CD4-positive, alpha-beta T cell treated with Interleukin-6 for 4 hours (primary cell): Measurements from ENCODE around the gene DTX4.

ENCODE experiments used
- DNase-seq: peaks from one replicate; pipeline ENCODE4 v3.0.0-alpha.2; 2020; ENCODE audit warnings: mixed read lengths

DTX4 gene

GRCh38 chr11:59173080-59173963 is 1.4 kb downstream of the DTX4 start:
- DNase-seq: peak; percentile 18

DNA sequence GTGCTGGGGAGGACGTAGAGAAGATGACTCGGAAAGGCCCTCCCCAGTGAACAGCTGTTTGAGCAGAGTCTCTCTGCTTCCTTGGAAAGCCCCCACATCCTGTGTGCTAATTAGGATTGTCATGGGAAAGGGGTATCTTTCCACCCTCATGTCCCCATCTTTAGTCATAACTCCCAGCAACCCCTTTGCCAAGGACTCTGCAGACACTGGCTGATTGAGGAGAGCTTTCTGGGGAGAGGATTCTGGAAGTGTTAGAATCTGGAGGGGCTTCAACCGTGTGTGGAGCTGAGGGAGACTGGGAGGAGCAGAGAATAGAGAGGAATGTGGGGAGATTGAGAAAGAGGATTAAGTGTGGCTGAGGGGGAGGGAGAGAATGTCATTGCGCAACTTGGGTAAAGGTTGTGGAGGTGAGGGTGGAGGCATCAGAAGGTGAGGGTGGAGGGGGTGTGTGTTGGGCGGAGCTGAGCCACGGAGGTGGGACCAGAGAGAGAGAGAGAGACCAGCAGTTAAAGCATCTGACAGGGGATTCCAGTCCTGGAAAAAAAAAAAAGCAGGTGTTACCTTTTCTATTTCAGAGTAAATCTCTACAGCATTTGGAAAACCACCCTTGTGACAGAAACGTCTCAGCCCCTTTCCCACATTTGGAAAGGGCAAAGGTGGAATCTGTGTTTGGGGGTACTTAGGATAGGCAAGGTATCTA is 2.2 kb downstream of the DTX4 start:
- no peak for DNase-seq

GRCh38 chr11:59174664-59175033 is 2.7 kb downstream of the DTX4 start:
- DNase-seq: no peak

- no peak for DNase-seq
These were observed 3.2 kb downstream of the DTX4 start for GRCh38 chr11:59175091-59175501.

GRCh38 chr11:59176330-59176729 is 4.4 kb downstream of the DTX4 start:
- DNase-seq: no peak

DNA sequence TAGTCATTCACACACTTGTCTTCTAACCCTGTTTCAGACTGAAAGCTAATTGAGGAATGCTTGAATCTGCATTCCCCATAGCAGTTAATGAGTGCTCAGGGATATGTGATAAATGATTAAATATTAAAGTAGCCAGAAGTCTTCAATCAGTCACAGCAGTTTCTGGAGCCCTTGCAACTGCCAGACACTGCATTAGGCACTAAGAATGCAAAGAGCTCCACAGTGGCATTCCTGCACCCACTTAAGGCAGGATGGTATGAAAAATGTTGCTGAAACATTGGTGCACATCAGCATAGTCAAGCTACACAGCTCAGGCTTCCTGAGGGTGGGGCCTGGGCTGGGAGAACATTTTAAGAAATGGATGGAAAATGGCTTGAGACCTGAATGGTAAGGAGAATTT is 6.5 kb downstream of the DTX4 start:
- no peak for DNase-seq

GRCh38 chr11:59179121-59179520 is 7.2 kb downstream of the DTX4 start:
- DNase-seq: no peak

DNA sequence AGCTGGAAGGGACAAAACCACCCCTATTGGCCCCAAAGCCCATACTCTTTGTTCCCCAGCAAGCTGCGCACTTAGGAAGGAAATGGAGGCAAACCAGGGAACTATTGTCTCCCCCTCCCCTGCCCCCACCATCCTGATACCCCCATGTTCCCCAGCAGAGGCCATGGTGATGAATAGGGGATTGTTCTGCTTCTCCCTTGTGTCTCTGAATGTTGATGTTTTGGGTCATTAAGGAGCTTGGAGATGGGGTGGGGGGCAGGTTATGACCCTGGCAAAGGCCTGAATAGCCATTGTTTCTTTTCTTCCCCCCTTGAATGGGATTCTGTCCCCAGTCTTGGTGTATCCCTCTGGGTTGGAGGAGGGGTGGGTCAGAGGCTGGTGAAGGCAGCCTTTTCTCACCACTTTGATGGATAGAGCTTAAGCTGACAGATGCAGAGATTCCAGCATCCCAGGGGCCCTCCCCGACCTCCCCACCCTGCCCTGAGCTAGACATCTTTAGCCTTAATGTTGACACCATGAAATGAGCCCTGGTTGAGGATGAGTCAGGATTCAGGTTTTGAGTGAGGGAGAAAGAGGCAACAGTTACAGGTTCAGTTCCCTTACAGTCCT is 8.3 kb downstream of the DTX4 start:
- DNase-seq: no peak

DNA sequence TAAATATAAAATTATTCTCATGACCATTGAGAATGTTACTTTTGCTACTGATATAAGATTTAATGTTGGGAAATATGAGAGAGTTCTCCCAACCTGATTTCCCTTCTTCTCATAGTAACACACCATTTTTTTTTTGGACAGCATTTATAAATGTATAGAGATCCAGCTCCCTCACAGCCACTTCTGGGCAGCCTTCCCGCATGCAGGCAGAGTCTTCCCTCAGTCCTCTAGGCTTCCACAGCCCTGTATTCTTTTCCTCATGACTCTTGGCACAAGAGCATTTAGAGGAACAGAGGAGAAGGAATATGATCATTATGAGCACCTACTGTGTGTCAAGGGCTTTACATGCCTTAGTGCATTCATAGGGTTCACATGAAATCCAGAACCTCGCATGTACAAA is 9.0 kb downstream of the DTX4 start:
- DNase-seq: no peak

- DNase-seq: no peak
These were observed 10.0 kb downstream of the DTX4 start for GRCh38 chr11:59181746-59182456.

- DNase-seq: peak; percentile 40
These were observed 10.7 kb downstream of the DTX4 start for GRCh38 chr11:59182457-59183151.

DNA sequence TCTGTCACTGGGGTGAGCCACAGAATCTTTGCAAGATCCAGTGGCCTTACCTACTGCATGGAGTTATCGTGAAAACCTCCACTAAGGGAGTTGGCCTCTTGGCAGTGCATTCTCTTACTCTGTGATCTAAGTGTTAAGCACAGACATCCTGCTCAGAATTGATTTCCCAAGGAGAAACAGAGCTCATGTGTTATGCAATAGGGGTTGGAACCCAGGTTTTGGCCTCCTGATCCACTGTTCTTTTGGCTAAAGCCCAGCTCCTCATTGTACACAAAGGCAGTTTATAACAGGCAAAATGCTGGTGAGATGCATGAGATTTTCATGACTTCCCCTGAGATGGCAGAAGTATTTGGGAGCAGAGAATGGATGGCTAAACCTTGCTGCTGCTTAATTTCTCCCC is 11.8 kb downstream of the DTX4 start:
- DNase-seq: no peak

DNA sequence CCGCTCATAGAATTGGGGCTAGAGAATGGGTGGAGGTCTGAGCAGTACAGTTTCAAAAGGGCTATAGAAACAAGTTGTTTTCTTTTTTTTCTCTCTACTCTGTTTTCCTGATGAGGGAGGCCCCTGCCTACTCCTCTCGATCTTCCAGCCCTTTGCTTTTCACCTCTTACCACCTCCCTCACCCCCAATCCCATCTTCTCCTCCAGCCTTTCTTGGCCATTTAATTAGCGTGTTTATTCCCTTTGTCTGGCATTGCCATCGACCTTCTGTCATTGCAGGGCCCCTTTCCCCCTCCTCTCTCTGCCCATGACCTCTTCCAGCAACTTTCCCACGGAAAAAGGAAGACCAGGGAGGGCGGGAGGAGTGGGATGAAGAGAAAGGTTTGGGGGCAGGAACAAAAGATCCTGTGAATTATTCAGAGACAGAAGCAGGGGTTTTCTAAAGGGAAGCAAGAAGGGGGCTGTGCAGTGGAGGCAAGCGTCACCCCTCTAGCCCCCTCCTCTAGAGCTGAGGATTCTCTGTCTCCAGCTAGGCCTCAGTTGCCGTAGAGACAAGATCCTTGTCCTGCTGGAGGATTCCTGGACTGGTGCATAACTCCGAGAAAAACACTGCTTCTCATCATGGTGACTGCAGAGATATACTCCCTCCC is 12.9 kb downstream of the DTX4 start:
- DNase-seq: no peak

GRCh38 chr11:59185386-59185945 is 13.5 kb downstream of the DTX4 start:
- DNase-seq: no peak

GRCh38 chr11:59186130-59186594 is 14.2 kb downstream of the DTX4 start:
- peak; percentile 66 for DNase-seq

GRCh38 chr11:59187035-59187434 is 15.1 kb downstream of the DTX4 start:
- DNase-seq: no peak

- DNase-seq: no peak
These were observed 15.7 kb downstream of the DTX4 start for GRCh38 chr11:59187587-59187986.

GRCh38 chr11:59188954-59189353 is 17.0 kb downstream of the DTX4 start:
- DNase-seq: no peak

GRCh38 chr11:59189986-59190385 is 18.1 kb downstream of the DTX4 start:
- DNase-seq: no peak

- no peak for DNase-seq
These were observed 19.2 kb downstream of the DTX4 start for GRCh38 chr11:59191095-59191494.

- DNase-seq: no peak
These were observed 20.0 kb downstream of the DTX4 start for GRCh38 chr11:59191890-59192289.
